ENCODE data around the gene ST3GAL4.

- no peak for TF ChIP-seq CTCF (IDR thresholded peaks at IDR 0.05)
- no peak for TF ChIP-seq POLR2A (IDR thresholded peaks at IDR 0.05)
These were observed 48.2 kb downstream of the ST3GAL4 start for GRCh38 chr11:126403658-126404057.
